GF-D8 (cell line): ENCODE results near the gene AFAP1L1.

Source experiments
- DNase-seq: peaks from one replicate; lab custom pipeline; 2025; lab: John Stamatoyannopoulos, UW

AFAP1L1 gene

DNA sequence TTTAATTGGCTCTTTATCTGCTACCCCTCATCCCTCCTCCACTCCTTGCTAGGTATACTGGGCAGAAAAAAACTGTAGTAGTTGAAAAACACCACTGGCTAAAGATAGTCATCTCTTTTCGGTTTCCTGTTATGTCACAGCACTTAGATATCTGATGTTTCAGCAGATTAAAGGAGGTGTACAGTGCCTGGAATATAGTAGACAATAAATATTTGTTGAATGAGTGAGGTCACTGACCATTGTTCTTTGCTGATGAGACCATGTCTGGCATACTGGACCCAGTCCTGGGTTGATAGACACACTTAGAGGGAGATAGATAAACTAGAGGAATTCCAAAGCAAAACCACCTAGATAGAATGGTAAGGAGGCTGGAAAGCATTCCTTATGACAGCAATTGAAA, 76.9 kb downstream of the AFAP1L1 start:
- no peak for DNase-seq

DNA sequence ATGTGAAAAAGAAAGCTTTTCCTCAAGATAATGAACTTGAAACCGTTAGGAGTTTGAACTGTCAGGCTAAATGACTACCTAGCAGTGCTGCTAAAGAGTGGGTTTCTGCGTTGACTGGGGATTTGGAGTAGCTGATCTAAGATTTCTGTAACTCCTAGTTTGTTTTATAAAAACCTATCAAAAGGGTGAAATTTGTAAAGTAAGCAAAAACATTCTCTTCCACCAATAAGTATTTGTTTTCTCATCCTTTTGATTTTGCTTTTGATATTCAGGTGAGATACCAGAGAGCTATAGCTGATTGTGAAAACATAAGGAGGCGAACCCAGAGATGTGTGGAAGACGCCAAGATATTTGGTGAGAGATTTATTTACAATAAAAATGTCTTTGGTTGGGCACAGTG, 77.7 kb downstream of the AFAP1L1 start:
- no peak for DNase-seq

DNA sequence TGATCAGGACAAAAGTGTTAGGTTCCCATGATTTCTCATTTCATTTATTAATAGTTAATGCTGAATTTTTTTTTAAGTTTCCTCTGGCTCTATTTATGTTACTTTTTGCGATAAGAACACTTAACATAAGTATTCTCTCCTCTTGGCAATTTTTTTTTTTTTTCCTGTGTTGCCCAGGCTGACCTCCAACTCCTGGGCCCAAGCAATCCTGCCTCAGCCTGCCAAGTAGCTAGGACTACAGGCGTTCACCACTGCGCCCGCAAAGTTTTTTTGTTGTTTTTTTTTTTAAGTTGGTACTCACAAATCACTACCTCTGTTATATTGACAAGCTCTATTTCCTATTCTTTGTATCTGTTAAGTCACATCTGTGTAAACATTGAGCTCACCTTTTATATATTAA, 80.5 kb downstream of the AFAP1L1 start:
- no peak for DNase-seq

DNA sequence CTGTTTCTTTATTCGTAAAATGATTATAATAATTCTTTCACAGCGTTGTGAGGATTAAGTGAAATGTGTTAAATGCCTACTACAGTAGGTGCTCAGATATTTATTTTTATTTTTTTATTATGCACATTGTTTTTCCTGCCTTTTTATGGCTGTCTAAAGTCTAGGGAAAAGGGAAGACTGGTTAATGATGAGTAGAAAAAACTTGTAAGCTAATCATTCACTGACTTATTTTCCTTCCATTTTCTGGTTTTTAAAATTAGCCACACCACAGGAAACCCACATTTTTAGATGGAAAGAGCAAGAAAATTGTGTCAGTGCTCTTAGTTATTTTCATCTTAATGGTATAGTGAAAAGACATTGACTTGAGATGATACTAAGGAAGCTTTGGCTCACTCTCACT, 82.3 kb downstream of the AFAP1L1 start:
- no peak for DNase-seq

DNA sequence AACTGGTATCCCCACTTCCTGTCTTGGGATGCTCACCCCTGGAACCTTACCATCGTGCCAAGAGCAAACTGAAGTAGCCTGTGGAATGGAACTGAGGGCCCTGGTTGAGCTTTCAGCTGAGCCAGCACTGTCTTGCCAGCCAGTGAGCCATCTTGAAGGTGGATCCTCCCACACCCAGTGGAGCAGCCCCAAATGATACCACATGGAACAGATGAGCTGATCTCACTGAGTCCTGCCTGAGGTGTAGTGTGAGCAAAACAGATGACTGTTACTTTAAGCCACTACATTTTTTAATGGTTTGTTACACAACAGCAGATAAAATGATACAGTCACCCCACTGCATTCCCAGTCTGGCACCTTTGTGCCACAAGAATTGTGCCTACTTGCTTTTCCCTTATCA, 84.0 kb downstream of the AFAP1L1 start:
- no peak for DNase-seq

DNA sequence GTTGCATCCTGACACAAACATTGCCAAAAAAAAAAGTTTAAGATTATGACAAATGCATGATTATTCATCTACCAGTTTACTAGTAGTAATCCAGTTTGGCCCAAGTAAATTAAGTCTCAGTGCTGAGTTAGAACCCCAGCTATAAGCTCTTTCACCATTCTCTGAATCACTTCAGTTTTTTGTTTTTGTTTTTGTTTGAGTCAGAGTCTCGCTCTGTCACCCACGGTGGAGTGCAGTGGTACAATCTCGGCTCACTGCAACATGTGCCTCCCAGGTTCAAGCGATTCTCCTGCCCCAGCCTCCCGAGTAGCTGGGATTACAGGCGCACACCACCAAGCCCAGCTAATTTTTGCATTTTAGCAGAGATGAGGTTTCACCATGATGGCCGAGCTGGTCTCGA, 84.7 kb downstream of the AFAP1L1 start:
- no peak for DNase-seq

DNA sequence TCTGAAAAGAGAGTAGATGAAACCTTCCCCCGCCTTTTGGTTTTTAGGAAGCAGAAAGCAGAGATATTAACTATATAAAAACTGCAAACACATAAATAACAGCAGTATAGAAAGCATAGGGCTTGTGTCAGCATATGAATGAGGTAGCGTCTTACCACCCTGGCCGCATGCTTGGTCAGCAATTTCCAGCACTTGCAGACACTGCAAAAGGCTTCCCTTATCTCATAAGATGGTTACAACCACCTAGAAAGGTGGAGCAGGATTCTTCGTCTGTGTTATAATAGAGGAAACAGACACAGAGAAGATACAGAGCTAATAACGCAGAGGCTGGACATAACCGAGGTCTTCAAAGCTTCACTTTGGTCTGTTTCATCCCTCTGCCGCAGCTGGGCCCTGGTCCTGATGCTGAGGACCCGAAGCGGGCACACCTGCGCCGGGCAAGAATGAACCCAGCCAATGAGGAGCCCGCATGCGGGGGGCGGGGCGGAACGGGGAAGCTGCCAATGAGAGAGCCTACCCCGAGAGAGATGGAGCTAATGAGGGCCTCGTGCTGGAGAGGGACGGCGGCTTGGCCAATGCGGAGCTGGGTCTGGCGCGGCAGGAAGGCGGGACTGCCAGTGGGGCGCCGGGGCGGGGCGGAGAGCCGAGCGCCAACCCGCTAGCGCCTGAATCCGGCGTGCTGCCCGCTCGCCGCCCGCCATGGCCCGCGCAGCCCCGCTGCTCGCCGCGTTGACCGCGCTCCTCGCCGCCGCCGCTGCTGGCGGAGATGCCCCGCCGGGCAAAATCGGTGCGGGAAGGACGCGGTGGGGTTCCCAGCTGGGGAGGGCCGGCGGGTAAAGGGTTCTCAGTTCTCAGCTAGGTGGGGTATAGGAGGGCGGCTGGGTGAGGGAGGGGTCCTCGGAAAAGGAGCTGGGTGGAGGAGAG, 86.0 kb downstream of the AFAP1L1 start, which contains the start of gene PCYOX1L:
Gene PCYOX1L (plus strand): TSS at position 677 of the 924 bp plus-strand sequence. CDS start 23 bp downstream, at position 700.
- peak; percentile 81 for DNase-seq

DNA sequence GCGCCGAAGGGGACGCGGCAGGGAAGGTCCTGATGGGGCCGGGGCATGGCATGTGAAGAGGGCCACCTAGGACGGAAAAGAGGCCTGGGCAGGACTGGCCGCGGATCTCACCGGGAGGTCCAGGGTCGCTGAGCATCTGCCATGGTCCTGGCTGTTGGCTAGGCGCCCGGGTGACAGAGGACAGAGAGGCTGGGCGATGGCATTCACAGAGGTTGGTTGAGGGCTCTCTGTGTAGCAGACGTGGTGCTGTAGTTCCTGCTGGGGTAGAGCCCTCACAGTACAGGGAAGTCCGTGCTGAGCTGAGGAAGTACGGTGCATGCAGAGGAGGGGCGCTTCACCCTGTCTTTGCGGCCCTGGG, 86.6 kb downstream of the AFAP1L1 start:
- DNase-seq: peak; percentile 38

DNA sequence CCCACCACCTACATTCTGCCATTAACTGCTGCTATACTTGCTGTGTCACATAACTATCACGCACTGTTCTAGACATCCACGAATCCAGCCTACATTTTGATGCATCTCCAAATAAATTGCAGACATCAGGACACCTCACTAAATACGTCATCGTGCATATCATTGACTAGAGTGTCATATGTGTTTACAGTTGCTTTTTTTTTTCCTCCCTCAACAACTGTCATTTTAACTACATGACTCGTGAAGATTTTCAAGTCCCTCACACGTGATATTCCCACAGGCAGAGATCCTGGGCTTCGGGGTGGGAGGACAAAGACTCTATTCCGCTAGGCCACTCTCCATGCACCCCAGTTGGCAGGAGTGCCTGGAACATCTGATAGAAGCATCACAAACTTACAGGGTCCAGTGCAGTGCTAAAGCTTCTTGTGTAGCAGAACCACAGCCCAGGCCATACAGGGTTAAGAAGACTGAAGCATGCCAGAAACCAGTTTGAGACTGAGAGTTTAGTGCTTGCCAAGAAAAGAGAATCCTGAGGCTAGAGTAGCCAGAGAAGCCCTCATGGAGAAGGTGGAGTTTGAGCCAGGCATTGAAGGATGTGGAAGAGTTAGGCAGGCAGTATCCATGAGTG, 87.3 kb downstream of the AFAP1L1 start:
- no peak for DNase-seq

DNA sequence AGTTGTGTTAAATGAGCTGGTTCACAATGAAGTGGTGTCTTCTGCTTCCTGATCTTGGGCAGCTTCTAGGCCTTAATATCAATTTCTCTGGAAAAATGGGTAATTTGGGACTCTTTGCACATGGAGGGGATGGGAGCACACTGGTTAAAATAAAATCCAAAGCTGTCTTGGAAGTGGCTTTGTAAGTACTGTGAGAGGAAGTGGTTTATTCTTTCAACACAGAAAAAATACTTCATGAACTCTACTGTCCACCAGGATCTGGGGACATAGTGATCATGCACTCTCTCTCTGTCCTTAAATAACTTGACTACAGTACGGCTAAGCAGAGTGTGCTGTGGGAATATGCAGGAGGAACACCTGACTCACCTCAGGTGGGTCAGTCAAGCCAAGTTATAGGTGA, 88.6 kb downstream of the AFAP1L1 start:
- DNase-seq: peak; percentile 22

DNA sequence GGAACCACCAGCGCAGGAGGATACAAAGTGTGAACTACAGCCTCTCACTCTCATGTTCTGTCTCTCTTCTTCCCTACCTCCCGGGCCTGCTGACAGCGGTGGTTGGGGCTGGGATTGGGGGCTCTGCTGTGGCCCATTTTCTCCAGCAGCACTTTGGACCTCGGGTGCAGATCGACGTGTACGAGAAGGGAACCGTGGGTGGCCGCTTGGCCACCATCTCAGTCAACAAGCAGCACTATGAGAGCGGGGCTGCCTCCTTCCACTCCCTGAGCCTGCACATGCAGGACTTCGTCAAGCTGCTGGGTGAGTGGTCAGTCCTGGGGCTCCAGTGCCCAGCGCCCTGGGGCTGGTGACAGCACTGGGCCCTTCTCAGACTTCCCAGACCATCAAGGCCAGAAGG, 90.9 kb downstream of the AFAP1L1 start:
- DNase-seq: no peak

DNA sequence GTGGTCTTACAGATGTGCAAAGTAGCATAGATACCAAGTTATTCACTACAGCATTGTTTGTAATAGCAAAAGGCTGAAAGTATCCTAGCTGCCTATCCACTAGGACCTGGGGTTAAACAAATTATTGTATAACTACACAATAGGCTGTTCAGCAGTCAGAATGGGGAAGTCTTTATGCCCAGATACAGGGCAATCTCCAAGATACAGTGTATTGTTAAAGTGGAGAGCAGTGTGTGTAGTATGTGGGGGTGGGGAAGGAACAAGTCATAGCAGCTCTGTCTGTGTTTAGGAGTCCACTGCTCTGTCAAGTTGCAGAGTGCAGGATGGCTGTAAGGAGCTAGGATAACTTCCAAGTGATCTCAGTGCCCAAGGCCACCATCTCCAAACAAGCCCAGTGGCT, 91.7 kb downstream of the AFAP1L1 start:
- no peak for DNase-seq

DNA sequence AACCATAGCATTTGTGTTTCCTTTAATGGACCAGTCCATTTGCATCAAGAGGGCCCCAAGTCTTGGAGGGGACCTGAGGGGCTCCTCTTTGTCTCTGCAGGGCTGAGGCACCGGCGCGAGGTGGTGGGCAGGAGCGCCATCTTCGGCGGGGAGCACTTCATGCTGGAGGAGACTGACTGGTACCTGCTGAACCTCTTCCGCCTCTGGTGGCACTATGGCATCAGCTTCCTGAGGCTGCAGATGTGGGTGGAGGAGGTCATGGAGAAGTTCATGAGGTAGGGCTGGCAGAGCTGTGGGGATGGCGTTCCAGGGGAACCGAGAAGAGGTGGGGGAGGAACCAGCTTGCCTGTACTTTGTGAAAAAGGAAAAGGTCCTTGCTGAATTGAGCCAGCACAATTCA, 92.3 kb downstream of the AFAP1L1 start:
- no peak for DNase-seq

DNA sequence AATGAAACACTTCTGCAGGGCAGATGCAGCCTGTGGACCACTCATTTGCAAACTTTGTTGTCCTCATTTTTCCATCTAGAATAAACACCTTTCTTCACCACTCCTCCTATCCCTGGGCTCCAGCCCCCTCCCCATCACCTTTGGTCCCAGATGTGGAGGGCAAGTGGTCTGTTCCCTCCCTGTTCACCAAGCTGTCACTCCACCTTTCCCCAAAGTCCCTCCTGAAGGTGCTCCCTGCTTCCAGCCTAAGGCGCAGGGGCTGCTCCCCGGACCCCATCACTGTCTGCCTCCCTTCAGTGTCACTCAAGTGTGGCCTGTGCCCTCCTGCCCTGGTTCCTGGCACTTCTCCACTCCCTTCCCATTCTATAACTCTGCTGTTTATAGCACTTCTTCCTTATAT, 93.1 kb downstream of the AFAP1L1 start:
- DNase-seq: no peak

DNA sequence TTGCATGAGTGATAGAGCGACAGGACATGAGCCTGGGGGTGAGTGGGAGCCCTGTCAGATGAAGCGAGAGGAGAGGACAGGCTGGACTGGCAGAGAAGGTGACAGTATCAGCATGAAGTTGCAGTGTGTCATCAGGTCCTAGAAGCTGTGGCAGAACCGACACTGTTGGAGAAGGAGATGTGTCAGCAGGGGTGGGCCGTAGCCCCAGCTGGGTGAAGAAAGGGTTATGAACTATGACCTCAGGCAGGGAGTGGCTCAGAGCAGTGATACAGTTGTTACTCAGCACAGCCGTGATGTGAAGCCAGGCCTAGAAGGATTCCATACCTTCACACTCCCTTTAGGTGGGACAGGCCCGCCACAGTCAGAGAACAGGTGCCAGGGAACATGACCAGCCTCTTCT, 93.8 kb downstream of the AFAP1L1 start:
- no peak for DNase-seq

DNA sequence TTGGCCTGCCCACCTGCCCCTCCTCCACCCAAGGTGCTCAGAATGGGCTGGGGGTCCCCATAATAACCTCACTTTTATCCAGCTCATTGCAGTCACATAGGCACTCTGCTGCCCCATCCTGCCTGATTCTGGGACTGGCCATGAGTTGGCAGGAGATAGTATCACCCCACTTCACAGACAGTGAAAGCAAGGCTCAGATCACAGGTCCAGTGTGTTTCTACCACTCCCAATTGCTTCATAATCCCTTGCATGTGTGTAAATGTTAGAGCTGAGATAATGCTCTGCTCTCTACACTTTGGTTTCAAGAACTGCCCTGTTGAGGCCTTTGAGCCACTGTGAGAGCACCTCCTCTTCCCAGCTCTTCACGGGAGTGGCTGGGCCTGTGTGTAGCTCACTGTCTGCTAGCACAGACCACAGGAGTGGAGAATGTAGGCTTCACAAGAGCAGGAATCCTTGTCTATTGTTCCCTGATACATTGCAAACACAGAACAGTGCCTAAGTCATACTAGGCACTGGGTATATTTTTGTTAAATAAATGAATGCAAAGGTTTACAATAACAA, 94.6 kb downstream of the AFAP1L1 start:
- DNase-seq: no peak

DNA sequence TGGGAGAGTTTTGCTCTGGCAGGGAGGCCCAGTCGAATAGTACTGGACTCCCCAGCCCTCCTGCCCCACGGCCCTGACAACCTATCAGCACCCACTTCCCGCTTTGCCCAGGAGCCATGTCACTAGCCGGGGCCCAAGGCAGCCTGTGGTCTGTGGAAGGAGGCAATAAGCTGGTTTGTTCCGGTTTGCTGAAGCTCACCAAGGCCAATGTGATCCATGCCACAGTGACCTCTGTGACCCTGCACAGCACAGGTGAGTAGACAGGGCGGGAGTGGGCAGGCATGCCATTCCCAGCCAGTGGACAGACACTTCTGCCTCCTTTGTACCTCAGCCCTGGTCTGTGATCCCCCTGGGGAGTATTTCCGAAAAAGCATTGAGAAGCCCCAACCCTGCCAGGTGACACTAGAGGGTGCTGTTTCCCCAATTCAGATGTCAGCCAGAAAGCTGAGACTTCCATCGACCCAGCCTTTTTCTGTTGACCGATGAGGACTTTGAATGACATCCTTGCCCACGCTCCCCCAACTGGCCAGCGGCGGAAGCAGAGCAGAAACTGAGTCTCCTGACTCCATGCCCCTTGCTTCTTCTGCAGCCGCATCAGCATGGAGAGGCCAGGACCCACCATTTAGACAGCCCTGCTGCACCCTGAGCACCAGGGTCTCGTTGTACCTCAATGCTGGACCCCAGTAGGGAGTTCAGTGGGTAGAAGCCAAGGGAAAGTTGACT, 95.8 kb downstream of the AFAP1L1 start:
- DNase-seq: no peak

DNA sequence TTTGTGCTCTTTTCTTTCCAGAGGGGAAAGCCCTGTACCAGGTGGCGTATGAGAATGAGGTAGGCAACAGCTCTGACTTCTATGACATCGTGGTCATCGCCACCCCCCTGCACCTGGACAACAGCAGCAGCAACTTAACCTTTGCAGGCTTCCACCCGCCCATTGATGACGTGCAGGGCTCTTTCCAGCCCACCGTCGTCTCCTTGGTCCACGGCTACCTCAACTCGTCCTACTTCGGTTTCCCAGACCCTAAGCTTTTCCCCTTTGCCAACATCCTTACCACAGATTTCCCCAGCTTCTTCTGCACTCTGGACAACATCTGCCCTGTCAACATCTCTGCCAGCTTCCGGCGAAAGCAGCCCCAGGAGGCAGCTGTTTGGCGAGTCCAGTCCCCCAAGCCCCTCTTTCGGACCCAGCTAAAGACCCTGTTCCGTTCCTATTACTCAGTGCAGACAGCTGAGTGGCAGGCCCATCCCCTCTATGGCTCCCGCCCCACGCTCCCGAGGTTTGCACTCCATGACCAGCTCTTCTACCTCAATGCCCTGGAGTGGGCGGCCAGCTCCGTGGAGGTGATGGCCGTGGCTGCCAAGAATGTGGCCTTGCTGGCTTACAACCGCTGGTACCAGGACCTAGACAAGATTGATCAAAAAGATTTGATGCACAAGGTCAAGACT, 96.5 kb downstream of the AFAP1L1 start:
- DNase-seq: no peak

DNA sequence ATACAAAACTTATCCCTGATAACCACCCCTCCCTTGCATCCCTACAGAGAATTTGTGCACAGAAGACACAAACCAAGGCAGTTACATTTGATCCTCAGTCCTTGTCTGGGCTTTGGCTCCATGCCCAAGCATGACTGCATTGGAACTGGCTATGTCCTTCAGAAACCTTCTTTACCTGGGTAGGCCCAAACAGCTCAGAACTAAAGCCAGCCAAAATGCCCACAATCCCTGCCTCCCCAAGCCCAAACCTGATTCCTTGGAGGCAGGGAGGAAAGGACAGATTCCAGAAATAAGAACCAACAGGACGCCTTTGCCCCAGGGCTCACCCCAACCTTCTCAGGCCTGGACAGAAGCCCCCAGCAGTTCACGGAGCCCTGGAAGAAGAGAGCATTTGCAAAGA, 99.2 kb downstream of the AFAP1L1 start:
- DNase-seq: no peak

DNA sequence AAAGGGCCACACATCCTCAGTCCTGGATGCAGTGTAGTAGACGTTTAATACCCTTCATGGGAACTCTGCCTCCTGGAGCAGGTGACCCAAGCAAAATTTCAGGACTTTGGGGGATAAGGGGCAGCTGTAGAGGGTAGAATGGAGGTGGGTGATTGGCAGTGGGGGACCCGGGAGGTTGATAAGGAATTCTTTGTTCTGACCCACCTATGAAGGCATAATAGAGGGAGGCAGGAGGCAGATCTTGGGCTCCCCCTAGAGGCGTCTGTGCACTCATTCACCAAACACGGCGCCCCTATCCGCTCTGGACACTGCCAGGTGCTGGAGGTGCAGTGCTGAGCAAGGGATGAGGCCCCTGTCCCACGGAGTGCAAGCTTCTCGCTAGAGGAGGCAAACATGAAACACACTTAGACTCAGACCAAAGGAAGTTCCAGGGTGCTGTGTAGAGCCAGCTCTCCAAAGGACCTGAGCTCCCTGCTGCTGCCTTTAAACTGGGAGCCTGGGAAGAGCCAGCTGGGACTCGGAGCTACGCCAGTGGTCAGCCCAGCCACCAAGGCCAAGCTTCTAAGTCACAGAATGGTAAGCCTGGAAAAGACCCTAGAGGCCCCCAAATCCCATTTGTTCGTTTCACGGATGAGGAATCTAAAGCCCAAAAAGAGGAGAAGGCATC, 99.8 kb downstream of the AFAP1L1 start:
- DNase-seq: no peak

DNA sequence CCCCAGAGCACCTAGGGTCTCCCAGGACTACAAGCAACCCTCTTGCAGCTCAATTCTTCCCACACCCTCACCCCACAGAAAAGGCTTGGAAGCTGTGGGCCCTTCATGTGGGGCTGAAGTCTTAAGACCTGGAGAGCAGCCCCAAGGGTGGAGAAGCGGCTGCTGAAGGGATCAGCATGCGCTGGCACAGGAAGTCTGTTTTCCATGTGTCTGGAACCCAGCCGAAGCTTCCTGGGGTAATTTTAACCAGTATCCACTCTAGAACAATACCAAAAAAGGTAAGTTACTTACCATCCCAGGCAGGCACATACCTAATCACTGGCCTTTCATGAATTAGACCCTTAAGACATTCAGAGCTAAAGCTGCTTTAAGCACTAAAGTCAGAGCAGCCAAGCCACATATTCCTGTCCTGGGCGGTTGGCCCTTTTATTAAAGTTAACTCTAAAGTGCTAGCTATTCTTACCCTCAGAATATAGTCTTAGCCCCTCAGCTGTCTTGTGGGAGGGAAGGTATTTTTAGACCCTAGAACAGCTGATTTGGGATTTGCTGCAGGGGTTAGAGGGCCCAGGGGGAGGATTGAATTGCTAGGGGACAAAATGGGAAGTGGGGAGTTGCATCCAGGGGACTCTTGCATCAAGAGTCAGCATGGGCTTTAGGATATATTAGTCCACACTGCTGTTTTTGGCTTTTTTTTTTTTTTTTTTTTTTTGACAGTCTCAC, 100.6 kb downstream of the AFAP1L1 start:
- DNase-seq: no peak
